Measurements from ENCODE around the gene ZBTB7C. TPM values are rescaled to one million over a fixed set of nuclear protein-coding genes. Genes with fewer than 3 reads are reported as not detected.

ZBTB7C gene
- total and polyA plus RNA-seq, 2 of the 8 experiments (the other 6 are each of a cell fraction or from before 2014, with no cell fraction given) = 0.15 to 0.45 TPM

GRCh38 chr18:48004577-48004976 lies 404.6 kb downstream of the ZBTB7C start:
- H4K8ac ChIP-seq (ENCODE audit: extremely low read depth, insufficient read depth, low read length) = no peak overlapping the region
- H2AK5ac ChIP-seq (ENCODE audit: low read depth, low read length) = no peak overlapping the region
- H3K23me2 ChIP-seq (ENCODE audit: low read depth, low read length) = peaks cover 5% of the 10 kb centered on the region
- no peak overlapping the region for H3K4me2 ChIP-seq (ENCODE audit: insufficient read depth in 1 of 2, low read depth in 2 of 2, low read length in 2 of 2)
- no peak overlapping the region for H3K56ac ChIP-seq (replicated peaks; ENCODE audit: insufficient read length, low read depth, low read length)
- H3K4me3 ChIP-seq (ENCODE audit: extremely low read depth in 1 of 4, insufficient read depth in 2 of 4, low read depth in 3 of 4, low read length in 4 of 4) = no peak overlapping the region
- no peak for DNase-seq (ENCODE audit: low read depth in 1 of 2, low spot score in 2 of 2)
- 95% methylated on average over 2 of the region's 2 CpGs; no CpG with 5 or more reads in 1 of the 2 experiments for WGBS, 2 experiments (ENCODE audit: extremely low coverage in 1 of 2, insufficient coverage in 1 of 2, insufficient read length in 1 of 2, insufficient replicate concordance in 2 of 2, low coverage in 1 of 2, low lambda C conversion rate in 2 of 2, missing lambda C conversion rate in 1 of 2)
- no peaks in the 10 kb centered on the region; the same call in 1 of the 2 replicates for H3K79me1 ChIP-seq (ENCODE audit: low read depth, low read length)
- H4K20me1 ChIP-seq (replicated peaks in 1 of 2; ENCODE audit: control insufficient read depth in 1 of 2, insufficient read depth in 2 of 2, low read length in 2 of 2) = no peaks in the 10 kb centered on the region
- H3K27me3 ChIP-seq (replicated peaks in 1 of 4; ENCODE audit: control insufficient read depth in 3 of 4, extremely low read depth in 1 of 4, insufficient read depth in 3 of 4, low read length in 3 of 4) = peaks cover 0 to 16% (median 11%) of the 10 kb centered on the region in 4 experiments; a peak in 5 of 7 replicates
- no peak overlapping the region for H4K5ac ChIP-seq (ENCODE audit: insufficient read length, low read depth, low read length)
- peaks cover 0 to 18% (median 8%) of the 10 kb centered on the region in 4 experiments; a peak in 5 of 7 replicates for H3K4me1 ChIP-seq (replicated peaks in 1 of 4; ENCODE audit: control insufficient read depth in 3 of 4, insufficient read depth in 4 of 4, low read length in 3 of 4)
- H3K36me3 ChIP-seq (ENCODE audit: control insufficient read depth in 2 of 4, insufficient read depth in 4 of 4, low read length in 3 of 4) = no peaks in the 10 kb centered on the region
- no peak overlapping the region for H2BK5ac ChIP-seq (ENCODE audit: low read depth, low read length)
- no peak for TF ChIP-seq JUN (IDR thresholded peaks at IDR 0.05; ENCODE audit: low read depth, low read length)
- no peak for TF ChIP-seq ATF2 (IDR thresholded peaks at IDR 0.05; ENCODE audit: low read length)
- TF ChIP-seq TAF1 (IDR thresholded peaks at IDR 0.05; ENCODE audit: low read depth, low read length) = no peak
- TF ChIP-seq CTCF (IDR thresholded peaks at IDR 0.05; ENCODE audit: control extremely low read depth in 1 of 3, insufficient read depth in 1 of 3, low read depth in 1 of 3, low read length in 3 of 3) = no peak
- no peak for TF ChIP-seq EZH2 (IDR thresholded peaks at IDR 0.05; ENCODE audit: low read depth, low read length, severe bottlenecking)
- no peak for TF ChIP-seq HDAC6 (IDR thresholded peaks at IDR 0.05; ENCODE audit: low read depth, low read length)
- TF ChIP-seq RBBP5 (IDR thresholded peaks at IDR 0.05; ENCODE audit: borderline replicate concordance, low read depth, low read length) = no peak
- TF ChIP-seq RFX5 (IDR thresholded peaks at IDR 0.05; ENCODE audit: borderline replicate concordance, low read depth, low read length) = no peak
- no peak for TF ChIP-seq BRCA1 (IDR thresholded peaks at IDR 0.05; ENCODE audit: low read depth, low read length)
- no peak overlapping the region for H3K4ac ChIP-seq (replicated peaks; ENCODE audit: insufficient read length, low read depth, low read length)
- no peaks in the 10 kb centered on the region for H3K9me3 ChIP-seq (ENCODE audit: insufficient read depth in 2 of 2, low read depth in 1 of 2, low read length in 1 of 2)
- H2BK120ac ChIP-seq (replicated peaks; ENCODE audit: low read depth, low read length) = no peak overlapping the region
- H3K14ac ChIP-seq (ENCODE audit: insufficient read length) = no peak overlapping the region
- no peak overlapping the region for H4K91ac ChIP-seq (replicated peaks; ENCODE audit: insufficient read length, low read length)
- H2BK15ac ChIP-seq (ENCODE audit: low read length) = no peak overlapping the region
- ChIA-PET POLR2A (ENCODE audit: partially characterized antibody) (interaction anchor here (0.6 to 0.8 kb wide), 3 partner anchors 74 to 397 kb away, joined by 3 read pairs; no protein-coding TSS in a partner anchor), CTCF (ENCODE audit: partially characterized antibody) (interaction anchor here (0.6 to 2.3 kb wide), 7 partner anchors 10 to 441 kb away, joined by 3 to 10 read pairs (median 3); no protein-coding TSS in a partner anchor)
- H3K79me2 ChIP-seq (ENCODE audit: control insufficient read depth in 1 of 2, insufficient read depth in 2 of 2, low read length in 2 of 2) = no peaks in the 10 kb centered on the region
- no peak overlapping the region for H2BK12ac ChIP-seq (ENCODE audit: low read depth, low read length)
- H2AFZ ChIP-seq (ENCODE audit: low read length) = no peak overlapping the region
- no peak overlapping the region for H3K9ac ChIP-seq (replicated peaks in 1 of 4; ENCODE audit: extremely low read depth in 1 of 4, low read depth in 3 of 4, low read length in 3 of 4)
- no peak for FAIRE-seq
- no peak overlapping the region for H2BK20ac ChIP-seq (ENCODE audit: low read length)
- H3K27ac ChIP-seq (ENCODE audit: low read depth, low read length) = no peak overlapping the region
- H3K18ac ChIP-seq (ENCODE audit: extremely low read depth, low read length) = no peak overlapping the region
- no peak overlapping the region for H3K23ac ChIP-seq (ENCODE audit: insufficient read length)
